Measurements from ENCODE around the gene EPHB1.

DNA sequence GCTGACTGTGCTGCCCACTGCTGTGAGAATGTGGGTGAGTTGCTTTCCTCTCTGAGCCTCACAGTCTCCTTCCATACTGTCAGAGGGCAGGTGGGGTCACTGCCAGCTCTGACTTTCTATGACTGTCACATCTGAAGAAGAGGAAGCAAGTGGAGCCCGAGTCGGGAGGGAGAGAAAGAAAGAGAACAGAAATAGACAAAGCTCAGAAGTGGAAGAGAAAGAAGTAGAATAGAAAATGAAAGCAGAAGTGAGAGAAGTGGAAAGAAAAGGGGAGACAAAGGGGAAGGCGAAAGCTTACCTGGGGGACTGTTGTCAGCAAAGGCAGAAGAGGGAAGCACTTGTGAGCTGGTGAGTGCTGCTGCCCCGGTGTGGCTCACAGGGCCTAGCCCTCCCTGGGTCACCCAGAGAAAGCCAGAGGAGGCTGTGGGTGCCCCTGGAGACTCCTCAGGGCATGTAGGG is 57.9 kb downstream of the EPHB1 start:
- TF ChIP-seq POLR2A (IDR thresholded peaks at IDR 0.05) = no peak
- TF ChIP-seq, protein P1, sequence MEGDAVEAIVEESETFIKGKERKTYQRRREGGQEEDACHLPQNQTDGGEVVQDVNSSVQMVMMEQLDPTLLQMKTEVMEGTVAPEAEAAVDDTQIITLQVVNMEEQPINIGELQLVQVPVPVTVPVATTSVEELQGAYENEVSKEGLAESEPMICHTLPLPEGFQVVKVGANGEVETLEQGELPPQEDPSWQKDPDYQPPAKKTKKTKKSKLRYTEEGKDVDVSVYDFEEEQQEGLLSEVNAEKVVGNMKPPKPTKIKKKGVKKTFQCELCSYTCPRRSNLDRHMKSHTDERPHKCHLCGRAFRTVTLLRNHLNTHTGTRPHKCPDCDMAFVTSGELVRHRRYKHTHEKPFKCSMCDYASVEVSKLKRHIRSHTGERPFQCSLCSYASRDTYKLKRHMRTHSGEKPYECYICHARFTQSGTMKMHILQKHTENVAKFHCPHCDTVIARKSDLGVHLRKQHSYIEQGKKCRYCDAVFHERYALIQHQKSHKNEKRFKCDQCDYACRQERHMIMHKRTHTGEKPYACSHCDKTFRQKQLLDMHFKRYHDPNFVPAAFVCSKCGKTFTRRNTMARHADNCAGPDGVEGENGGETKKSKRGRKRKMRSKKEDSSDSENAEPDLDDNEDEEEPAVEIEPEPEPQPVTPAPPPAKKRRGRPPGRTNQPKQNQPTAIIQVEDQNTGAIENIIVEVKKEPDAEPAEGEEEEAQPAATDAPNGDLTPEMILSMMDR (IDR thresholded peaks at IDR 0.05) = no peak

Data from thyroid gland (tissue), 4 donors.